Activated naive CD8-positive, alpha-beta T cell (primary cell): ENCODE results near the gene PRSS33.

Experiments used
- H3K27ac Mint-ChIP-seq: one replicate; pipeline ENCODE4 v1.8.0; 2021; ENCODE audit warnings: mixed read lengths
- H3K27me3 Mint-ChIP-seq: one replicate; pipeline ENCODE4 v1.8.0; 2021; ENCODE audit warnings: mixed read lengths
- H3K36me3 Mint-ChIP-seq: one replicate; pipeline ENCODE4 v1.8.0; 2021; ENCODE audit warnings: mixed read lengths
- H3K4me1 Mint-ChIP-seq: one replicate; pipeline ENCODE4 v1.8.0; 2021; ENCODE audit warnings: low read depth, mixed read lengths
- H3K4me3 Mint-ChIP-seq: one replicate; pipeline ENCODE4 v1.8.0; 2021; ENCODE audit warnings: mild to moderate bottlenecking, mixed read lengths
- H3K9me3 Mint-ChIP-seq: one replicate; pipeline ENCODE4 v1.8.0; 2021; ENCODE audit warnings: low read depth, mixed read lengths

The PRSS33 gene

GRCh38 chr16:2768403-2769089 is 18.8 kb downstream of the PRSS33 start:
- H3K36me3 Mint-ChIP-seq: peaks cover 4% of the 10 kb centered on the region
- H3K27ac Mint-ChIP-seq: no peak overlapping the region
- no peaks in the 10 kb centered on the region for H3K9me3 Mint-ChIP-seq
- no peak overlapping the region for H3K4me3 Mint-ChIP-seq
- H3K27me3 Mint-ChIP-seq: no peaks in the 10 kb centered on the region
- H3K4me1 Mint-ChIP-seq: peaks cover 19% of the 10 kb centered on the region

- H3K4me3 Mint-ChIP-seq: no peak overlapping the region
- H3K36me3 Mint-ChIP-seq: peaks cover 4% of the 10 kb centered on the region
- no peaks in the 10 kb centered on the region for H3K9me3 Mint-ChIP-seq
- peaks cover 14% of the 10 kb centered on the region for H3K4me1 Mint-ChIP-seq
- H3K27me3 Mint-ChIP-seq: no peaks in the 10 kb centered on the region
- no peak overlapping the region for H3K27ac Mint-ChIP-seq
Observed at GRCh38 chr16:2767891-2768290, 19.5 kb downstream of the PRSS33 start.

- H3K27ac Mint-ChIP-seq: no peak overlapping the region
- peaks cover 11% of the 10 kb centered on the region for H3K36me3 Mint-ChIP-seq
- no peaks in the 10 kb centered on the region for H3K27me3 Mint-ChIP-seq
- peaks cover 10% of the 10 kb centered on the region for H3K4me1 Mint-ChIP-seq
- no peak overlapping the region for H3K4me3 Mint-ChIP-seq
- H3K9me3 Mint-ChIP-seq: no peaks in the 10 kb centered on the region
Observed at GRCh38 chr16:2767140-2767731, 20.1 kb downstream of the PRSS33 start.

- Mint-ChIP-seq H3K9me3 (no peaks in the 10 kb centered on the region), H3K36me3 (peaks cover 11% of the 10 kb centered on the region), H3K27ac (no peak overlapping the region), H3K27me3 (no peaks in the 10 kb centered on the region), H3K4me3 (no peak overlapping the region), H3K4me1 (peaks cover 9% of the 10 kb centered on the region)
Observed at GRCh38 chr16:2766430-2767139, 20.8 kb downstream of the PRSS33 start.

- Mint-ChIP-seq H3K27me3 (no peaks in the 10 kb centered on the region), H3K9me3 (no peaks in the 10 kb centered on the region), H3K4me3 (no peak overlapping the region), H3K4me1 (peaks cover 8% of the 10 kb centered on the region), H3K27ac (peak overlapping the region; percentile 54), H3K36me3 (peaks cover 11% of the 10 kb centered on the region)
Observed at GRCh38 chr16:2765462-2766404, 21.6 kb downstream of the PRSS33 start.

GRCh38 chr16:2764718-2765117 is 22.6 kb downstream of the PRSS33 start:
- Mint-ChIP-seq H3K9me3 (no peaks in the 10 kb centered on the region), H3K4me3 (no peak overlapping the region), H3K27me3 (no peaks in the 10 kb centered on the region), H3K36me3 (peaks cover 16% of the 10 kb centered on the region), H3K4me1 (peaks cover 17% of the 10 kb centered on the region), H3K27ac (no peak overlapping the region)

- Mint-ChIP-seq H3K9me3 (no peaks in the 10 kb centered on the region), H3K27me3 (no peaks in the 10 kb centered on the region), H3K4me3 (no peak overlapping the region), H3K4me1 (peaks cover 21% of the 10 kb centered on the region), H3K36me3 (peaks cover 22% of the 10 kb centered on the region), H3K27ac (no peak overlapping the region)
Observed at GRCh38 chr16:2763173-2763572, 24.2 kb downstream of the PRSS33 start.

GRCh38 chr16:2762711-2763110 is 24.6 kb downstream of the PRSS33 start:
- H3K36me3 Mint-ChIP-seq: peaks cover 22% of the 10 kb centered on the region
- H3K27ac Mint-ChIP-seq: peak overlapping the region; percentile 5
- H3K27me3 Mint-ChIP-seq: no peaks in the 10 kb centered on the region
- peaks cover 21% of the 10 kb centered on the region for H3K4me1 Mint-ChIP-seq
- no peaks in the 10 kb centered on the region for H3K9me3 Mint-ChIP-seq
- H3K4me3 Mint-ChIP-seq: no peak overlapping the region

- no peak overlapping the region for H3K4me3 Mint-ChIP-seq
- peak overlapping the region; percentile 5 for H3K27ac Mint-ChIP-seq
Observed at GRCh38 chr16:2761886-2762583, 25.3 kb downstream of the PRSS33 start.

GRCh38 chr16:2761472-2761871 is 25.9 kb downstream of the PRSS33 start:
- no peaks in the 10 kb centered on the region for H3K9me3 Mint-ChIP-seq
- H3K27me3 Mint-ChIP-seq: no peaks in the 10 kb centered on the region
- H3K27ac Mint-ChIP-seq: no peak overlapping the region
- no peak overlapping the region for H3K4me3 Mint-ChIP-seq
- peaks cover 31% of the 10 kb centered on the region for H3K4me1 Mint-ChIP-seq
- peaks cover 26% of the 10 kb centered on the region for H3K36me3 Mint-ChIP-seq

More at GRCh38 chr16:2761886-2762583, 25.3 kb downstream of the PRSS33 start:
- peaks cover 26% of the 10 kb centered on the region for H3K36me3 Mint-ChIP-seq
- no peaks in the 10 kb centered on the region for H3K9me3 Mint-ChIP-seq
- H3K27me3 Mint-ChIP-seq: no peaks in the 10 kb centered on the region
- H3K4me1 Mint-ChIP-seq: peaks cover 26% of the 10 kb centered on the region

GRCh38 chr16:2757344-2757743 is 30.0 kb downstream of the PRSS33 start:
- Mint-ChIP-seq H3K27ac (no peak overlapping the region), H3K9me3 (no peaks in the 10 kb centered on the region), H3K36me3 (peaks cover 37% of the 10 kb centered on the region), H3K4me3 (peak overlapping the region; percentile 54), H3K4me1 (peaks cover 55% of the 10 kb centered on the region), H3K27me3 (no peaks in the 10 kb centered on the region)

- peaks cover 36% of the 10 kb centered on the region for H3K36me3 Mint-ChIP-seq
- peak overlapping the region; percentile 22 for H3K27ac Mint-ChIP-seq
- peaks cover 59% of the 10 kb centered on the region for H3K4me1 Mint-ChIP-seq
- H3K9me3 Mint-ChIP-seq: no peaks in the 10 kb centered on the region
- peak overlapping the region; percentile 54 for H3K4me3 Mint-ChIP-seq
- H3K27me3 Mint-ChIP-seq: no peaks in the 10 kb centered on the region
Observed at GRCh38 chr16:2756288-2757015, 30.9 kb downstream of the PRSS33 start.

GRCh38 chr16:2755158-2755557 is 32.2 kb downstream of the PRSS33 start:
- Mint-ChIP-seq H3K27me3 (no peaks in the 10 kb centered on the region), H3K9me3 (no peaks in the 10 kb centered on the region), H3K4me1 (peaks cover 62% of the 10 kb centered on the region), H3K4me3 (peak overlapping the region; percentile 96), H3K27ac (peak overlapping the region; percentile 91), H3K36me3 (peaks cover 34% of the 10 kb centered on the region)

- peaks cover 54% of the 10 kb centered on the region for H3K4me1 Mint-ChIP-seq
- H3K36me3 Mint-ChIP-seq: peaks cover 25% of the 10 kb centered on the region
- peak overlapping the region; percentile 96 for H3K4me3 Mint-ChIP-seq
- peak overlapping the region; percentile 91 for H3K27ac Mint-ChIP-seq
- no peaks in the 10 kb centered on the region for H3K9me3 Mint-ChIP-seq
- H3K27me3 Mint-ChIP-seq: no peaks in the 10 kb centered on the region
Observed at GRCh38 chr16:2753733-2754020, 33.7 kb downstream of the PRSS33 start.
